ENCODE data around the gene TLL2. TPM values are rescaled to one million over a fixed set of nuclear protein-coding genes. Genes with fewer than 3 reads are reported as not detected.

The TLL2 gene
- total RNA-seq, 4 donors from 2014 or later, result 0.13 to 2.4 (median 1.8) TPM

GRCh38 chr10:96378741-96379140 is 135.0 kb downstream of the TLL2 start:
- intact Hi-C loops (cut with DNase I), result loop anchor here (10.0 kb wide), 1 partner anchor 136 kb away; the partner anchor contains the start of gene TLL2
- Histone ChIP-seq H3K9me3 (no peaks in the 10 kb centered on the region), H3K27ac (no peak overlapping the region), H3K36me3 (no peaks in the 10 kb centered on the region), H3K4me3 (replicated peaks in 1 of 3) (no peak overlapping the region), H3K4me1 (peaks cover 0 to 5% of the 10 kb centered on the region in 2 donors), H3K27me3 (no peaks in the 10 kb centered on the region)
- DNase-seq, result no peak
- no peak for TF ChIP-seq POLR2A (IDR thresholded peaks at IDR 0.05)
- no peak for TF ChIP-seq CTCF (IDR thresholded peaks at IDR 0.05)
- WGBS, 2 donors, result 82 to 86% methylated on average over 15 of the region's 15 CpGs

- H3K4me1 ChIP-seq, result peaks cover 0 to 5% of the 10 kb centered on the region in 2 donors
- H3K36me3 ChIP-seq, result no peaks in the 10 kb centered on the region
- TF ChIP-seq CTCF (IDR thresholded peaks at IDR 0.05), result no peak
- TF ChIP-seq POLR2A (IDR thresholded peaks at IDR 0.05), result no peak
- H3K9me3 ChIP-seq, result no peaks in the 10 kb centered on the region
- no peak overlapping the region for H3K4me3 ChIP-seq (replicated peaks in 1 of 3)
- 72 to 89% methylated on average over 4 to 6 of the region's 6 CpGs for WGBS, 2 donors
- no peak overlapping the region for H3K27ac ChIP-seq
- intact Hi-C loops (cut with DNase I), result loop anchor here (10.0 kb wide), 1 partner anchor 137 kb away; the partner anchor contains the start of gene TLL2
- no peak for DNase-seq
- no peaks in the 10 kb centered on the region for H3K27me3 ChIP-seq
These were observed 135.9 kb downstream of the TLL2 start for GRCh38 chr10:96377816-96378294.

- H3K4me1 ChIP-seq, result peaks cover 0 to 5% of the 10 kb centered on the region in 2 donors
- H3K27ac ChIP-seq, result no peak overlapping the region
- intact Hi-C loops (cut with DNase I), result loop anchor here (10.0 kb wide), 1 partner anchor 138 kb away; the partner anchor contains the start of gene TLL2
- no peaks in the 10 kb centered on the region for H3K9me3 ChIP-seq
- H3K36me3 ChIP-seq, result no peaks in the 10 kb centered on the region
- no peak overlapping the region for H3K4me3 ChIP-seq (replicated peaks in 1 of 3)
- no peaks in the 10 kb centered on the region for H3K27me3 ChIP-seq
- no peak for TF ChIP-seq CTCF (IDR thresholded peaks at IDR 0.05)
- WGBS, 2 donors, result 76% methylated on average over 7 of the region's 7 CpGs
- no peak for DNase-seq
These were observed 137.2 kb downstream of the TLL2 start for GRCh38 chr10:96376483-96376882.

- peaks cover 0 to 5% of the 10 kb centered on the region in 2 donors for H3K4me1 ChIP-seq
- peak overlapping the region in 1 of 3 donors; percentile 32 for H3K4me3 ChIP-seq (replicated peaks in 1 of 3)
- H3K27me3 ChIP-seq, result no peaks in the 10 kb centered on the region
- TF ChIP-seq POLR2A (IDR thresholded peaks at IDR 0.05) (no peak), CTCF (IDR thresholded peaks at IDR 0.05) (peak; percentile 68 to 99 (median 96))
- WGBS, 2 donors, result 7% methylated on average over 33 to 35 of the region's 36 CpGs
- H3K36me3 ChIP-seq, result no peaks in the 10 kb centered on the region
- H3K9me3 ChIP-seq, result no peaks in the 10 kb centered on the region
- H3K27ac ChIP-seq, result no peak overlapping the region
- intact Hi-C loops (cut with DNase I), result loop anchor here (10.0 kb wide), 1 partner anchor 140 kb away; the partner anchor contains the start of gene TLL2
- peak; percentile 86 to 90 for DNase-seq
These were observed 138.5 kb downstream of the TLL2 start for GRCh38 chr10:96374985-96375830.

- H3K27ac ChIP-seq, result no peak overlapping the region
- intact Hi-C loops (cut with DNase I), result loop anchor here (10.0 kb wide), 1 partner anchor 140 kb away; the partner anchor contains the start of gene TLL2
- H3K27me3 ChIP-seq, result no peaks in the 10 kb centered on the region
- peak overlapping the region in 1 of 3 donors; percentile 32 for H3K4me3 ChIP-seq (replicated peaks in 1 of 3)
- peaks cover 0 to 5% of the 10 kb centered on the region in 2 donors for H3K4me1 ChIP-seq
- H3K36me3 ChIP-seq, result no peaks in the 10 kb centered on the region
- 23 to 29% methylated on average over 8 to 9 of the region's 9 CpGs for WGBS, 2 donors
- no peaks in the 10 kb centered on the region for H3K9me3 ChIP-seq
- no peak for DNase-seq
- no peak for TF ChIP-seq CTCF (IDR thresholded peaks at IDR 0.05)
- no peak for TF ChIP-seq POLR2A (IDR thresholded peaks at IDR 0.05)
These were observed 139.1 kb downstream of the TLL2 start for GRCh38 chr10:96374639-96374984.
